ENCODE results near the gene POU3F1. TPM values are rescaled to one million over a fixed set of nuclear protein-coding genes. Genes with fewer than 3 reads are reported as not detected.

Gene POU3F1
- total and polyA plus RNA-seq, 10 of the 15 experiments (the other 5 are each of a cell fraction or from before 2014, with no cell fraction given) = 0.04 to 0.53 (median 0.10) TPM; not detected in 3

DNA sequence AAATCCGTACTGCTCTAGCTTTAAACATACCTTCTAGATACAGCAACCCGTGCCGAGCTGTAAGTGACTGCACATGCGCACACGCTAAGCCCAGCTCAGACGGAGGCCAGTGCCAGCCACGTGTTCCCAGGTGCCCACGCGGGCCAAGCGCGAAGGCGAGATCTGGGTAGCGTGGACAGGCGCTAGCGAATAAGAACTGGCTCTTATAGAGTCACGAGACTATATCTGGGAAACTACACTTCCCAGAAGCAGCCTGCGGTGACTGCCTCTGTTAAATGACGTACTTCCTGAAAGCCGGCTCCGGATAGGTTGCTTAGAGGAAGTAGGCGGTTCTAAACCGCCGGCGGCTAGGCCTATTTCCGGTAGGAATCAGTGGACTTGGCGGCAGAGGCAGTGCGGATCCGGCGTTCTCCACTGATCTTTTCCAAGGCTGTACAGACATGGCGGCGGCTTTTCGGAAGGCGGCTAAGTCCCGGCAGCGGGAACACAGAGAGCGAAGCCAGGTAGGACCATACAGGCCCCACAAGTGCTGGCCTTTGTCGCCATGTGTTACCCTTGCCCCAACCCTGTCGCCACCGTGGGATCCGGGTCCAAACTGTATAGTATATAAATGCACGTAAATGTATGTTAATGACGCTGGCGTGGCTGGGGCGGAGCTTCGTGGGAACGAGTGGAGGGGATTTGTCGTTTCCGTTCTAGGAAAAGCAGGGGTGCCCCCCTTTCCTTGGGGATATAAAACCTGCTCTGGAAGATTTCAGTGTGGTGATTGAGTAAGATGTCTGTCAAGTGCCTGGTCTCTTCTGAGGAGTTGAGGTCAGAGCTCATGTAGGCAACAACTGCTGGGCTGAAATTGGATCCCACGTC, 34.0 kb downstream of the POU3F1 start, which contains the start of gene UTP11 (continued):
- TF ChIP-seq YY1 (IDR thresholded peaks at IDR 0.05; ENCODE audit: low read depth, low read length) = peak; percentile 90
- TF ChIP-seq RELA (IDR thresholded peaks at IDR 0.05; ENCODE audit: borderline replicate concordance, partially characterized antibody) = peak; percentile 12
- no peak for TF ChIP-seq HDAC6 (IDR thresholded peaks at IDR 0.05; ENCODE audit: unreplicated experiment)
- TF ChIP-seq CREM (IDR thresholded peaks at IDR 0.05; ENCODE audit: low read depth) = peak; percentile 98
- no peak; the same call in 1 of the 2 replicates for TF ChIP-seq RELB (IDR thresholded peaks at IDR 0.05; ENCODE audit: low read depth)
- TF ChIP-seq ZNF687 (IDR thresholded peaks at IDR 0.05) = peak; percentile 100
- peak; percentile 93 for TF ChIP-seq SMAD5 (IDR thresholded peaks at IDR 0.05; ENCODE audit: low read depth)
- TF ChIP-seq MEF2A (IDR thresholded peaks at IDR 0.05; ENCODE audit: insufficient read depth, low read depth, low read length) = no peak
- TF ChIP-seq, protein P1, sequence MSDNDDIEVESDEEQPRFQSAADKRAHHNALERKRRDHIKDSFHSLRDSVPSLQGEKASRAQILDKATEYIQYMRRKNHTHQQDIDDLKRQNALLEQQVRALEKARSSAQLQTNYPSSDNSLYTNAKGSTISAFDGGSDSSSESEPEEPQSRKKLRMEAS (IDR thresholded peaks at IDR 0.05; ENCODE audit: low read depth, low read length) = peak; percentile 100
- no peak for TF ChIP-seq ASH2L (IDR thresholded peaks at IDR 0.05; ENCODE audit: borderline replicate concordance, low read depth)
- TF ChIP-seq, protein P2, sequence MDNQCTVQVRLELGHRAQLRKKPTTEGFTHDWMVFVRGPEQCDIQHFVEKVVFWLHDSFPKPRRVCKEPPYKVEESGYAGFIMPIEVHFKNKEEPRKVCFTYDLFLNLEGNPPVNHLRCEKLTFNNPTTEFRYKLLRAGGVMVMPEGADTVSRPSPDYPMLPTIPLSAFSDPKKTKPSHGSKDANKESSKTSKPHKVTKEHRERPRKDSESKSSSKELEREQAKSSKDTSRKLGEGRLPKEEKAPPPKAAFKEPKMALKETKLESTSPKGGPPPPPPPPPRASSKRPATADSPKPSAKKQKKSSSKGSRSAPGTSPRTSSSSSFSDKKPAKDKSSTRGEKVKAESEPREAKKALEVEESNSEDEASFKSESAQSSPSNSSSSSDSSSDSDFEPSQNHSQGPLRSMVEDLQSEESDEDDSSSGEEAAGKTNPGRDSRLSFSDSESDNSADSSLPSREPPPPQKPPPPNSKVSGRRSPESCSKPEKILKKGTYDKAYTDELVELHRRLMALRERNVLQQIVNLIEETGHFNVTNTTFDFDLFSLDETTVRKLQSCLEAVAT (IDR thresholded peaks at IDR 0.05) = peak; percentile 85
- TF ChIP-seq NBN (IDR thresholded peaks at IDR 0.05) = peak; percentile 68
- TF ChIP-seq IKZF2 (IDR thresholded peaks at IDR 0.05) = peak; percentile 33 to 46; a peak in 2 of 4 replicates
- no peak for TF ChIP-seq BRCA1 (IDR thresholded peaks at IDR 0.05; ENCODE audit: low read depth, low read length)
- no peak for TF ChIP-seq SMC3 (IDR thresholded peaks at IDR 0.05; ENCODE audit: borderline replicate concordance, low read length)
- peak; percentile 36; the same call in 1 of the 2 replicates for TF ChIP-seq NR2C1 (IDR thresholded peaks at IDR 0.05)
- peak; percentile 81 for TF ChIP-seq NFYB (IDR thresholded peaks at IDR 0.05; ENCODE audit: insufficient read depth, low read depth, low read length)
- 0 out of 2 replicates have a peak, but pooled peaks have one; percentile 23 for TF ChIP-seq GATAD2B (conservative IDR thresholded peaks at IDR 0.05; ENCODE audit: low read depth)
- TF ChIP-seq BCL3 (IDR thresholded peaks at IDR 0.05; ENCODE audit: borderline replicate concordance, insufficient read depth, low read depth, low read length, poor library complexity, severe bottlenecking) = no peak
- TF ChIP-seq CBFB (IDR thresholded peaks at IDR 0.05; ENCODE audit: low read depth) = peak; percentile 87
- TF ChIP-seq SUPT20H (IDR thresholded peaks at IDR 0.05; ENCODE audit: borderline replicate concordance, control insufficient read depth, low read depth, low read length) = no peak

Data from GM12878 (cell line).